ENCODE data around the gene TRIM63. TPM values are rescaled to one million over a fixed set of nuclear protein-coding genes. Genes with fewer than 3 reads are reported as not detected.
A peak's percentile ranks its signal among the peaks of the same experiment; 100 is the strongest.

Gene TRIM63
- total and polyA plus RNA-seq, 9 of the 15 experiments (the other 6 are each of a cell fraction or from before 2014, with no cell fraction given) = 0.08 to 0.57 (median 0.36) TPM

- TF ChIP-seq HMBOX1 (IDR thresholded peaks at IDR 0.05) (0 out of 2 replicates have a peak, but pooled peaks have one; percentile 12), ZNF592 (IDR thresholded peaks at IDR 0.05) (peak; percentile 50; the same call in 1 of the 2 replicates), PHF8 (IDR thresholded peaks at IDR 0.05; ENCODE audit: borderline replicate concordance, low read length) (peak; percentile 16; the same call in 1 of the 2 replicates), ZFP36 (IDR thresholded peaks at IDR 0.05; ENCODE audit: low read depth, low read length, partially characterized antibody) (peak; percentile 17), FOXA1 (IDR thresholded peaks at IDR 0.05; ENCODE audit: borderline replicate concordance) (no peak), DMBX1 (CRISPR knock-in tag; IDR thresholded peaks at IDR 0.05; ENCODE audit: borderline replicate concordance) (0 out of 2 replicates have a peak, but pooled peaks have one; percentile 6)
These were observed 573 bp downstream of the TRIM63 start (continued) for GRCh38 chr1:26066857-26067256.
